ENCODE data around the gene HCN3. TPM values are rescaled to one million over a fixed set of nuclear protein-coding genes. Genes with fewer than 3 reads are reported as not detected.

HCN3 gene
- total and polyA plus RNA-seq, 2 of the 13 experiments (the other 11 are each of a cell fraction or from before 2014, with no cell fraction given), result 2.4 to 10.2 TPM

- TF ChIP-seq, protein P1, sequence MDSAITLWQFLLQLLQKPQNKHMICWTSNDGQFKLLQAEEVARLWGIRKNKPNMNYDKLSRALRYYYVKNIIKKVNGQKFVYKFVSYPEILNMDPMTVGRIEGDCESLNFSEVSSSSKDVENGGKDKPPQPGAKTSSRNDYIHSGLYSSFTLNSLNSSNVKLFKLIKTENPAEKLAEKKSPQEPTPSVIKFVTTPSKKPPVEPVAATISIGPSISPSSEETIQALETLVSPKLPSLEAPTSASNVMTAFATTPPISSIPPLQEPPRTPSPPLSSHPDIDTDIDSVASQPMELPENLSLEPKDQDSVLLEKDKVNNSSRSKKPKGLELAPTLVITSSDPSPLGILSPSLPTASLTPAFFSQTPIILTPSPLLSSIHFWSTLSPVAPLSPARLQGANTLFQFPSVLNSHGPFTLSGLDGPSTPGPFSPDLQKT (CRISPR knock-in tag; IDR thresholded peaks at IDR 0.05; ENCODE audit: borderline replicate concordance), result no peak
- no peak for TF ChIP-seq SSRP1 (CRISPR knock-in tag; IDR thresholded peaks at IDR 0.05)
- peak; percentile 95 for TF ChIP-seq ELF1 (CRISPR knock-in tag; IDR thresholded peaks at IDR 0.05)
- peak; percentile 22; the same call in 1 of the 2 replicates for TF ChIP-seq ZFP41 (CRISPR knock-in tag; IDR thresholded peaks at IDR 0.05; ENCODE audit: borderline replicate concordance)
- TF ChIP-seq NCOA2 (CRISPR knock-in tag; IDR thresholded peaks at IDR 0.05), result peak; percentile 49; the same call in 1 of the 2 replicates
- TF ChIP-seq GPBP1L1 (CRISPR knock-in tag; IDR thresholded peaks at IDR 0.05), result no peak
- TF ChIP-seq SOX5 (CRISPR knock-in tag; IDR thresholded peaks at IDR 0.05; ENCODE audit: borderline replicate concordance), result no peak
- TF ChIP-seq, protein P2, sequence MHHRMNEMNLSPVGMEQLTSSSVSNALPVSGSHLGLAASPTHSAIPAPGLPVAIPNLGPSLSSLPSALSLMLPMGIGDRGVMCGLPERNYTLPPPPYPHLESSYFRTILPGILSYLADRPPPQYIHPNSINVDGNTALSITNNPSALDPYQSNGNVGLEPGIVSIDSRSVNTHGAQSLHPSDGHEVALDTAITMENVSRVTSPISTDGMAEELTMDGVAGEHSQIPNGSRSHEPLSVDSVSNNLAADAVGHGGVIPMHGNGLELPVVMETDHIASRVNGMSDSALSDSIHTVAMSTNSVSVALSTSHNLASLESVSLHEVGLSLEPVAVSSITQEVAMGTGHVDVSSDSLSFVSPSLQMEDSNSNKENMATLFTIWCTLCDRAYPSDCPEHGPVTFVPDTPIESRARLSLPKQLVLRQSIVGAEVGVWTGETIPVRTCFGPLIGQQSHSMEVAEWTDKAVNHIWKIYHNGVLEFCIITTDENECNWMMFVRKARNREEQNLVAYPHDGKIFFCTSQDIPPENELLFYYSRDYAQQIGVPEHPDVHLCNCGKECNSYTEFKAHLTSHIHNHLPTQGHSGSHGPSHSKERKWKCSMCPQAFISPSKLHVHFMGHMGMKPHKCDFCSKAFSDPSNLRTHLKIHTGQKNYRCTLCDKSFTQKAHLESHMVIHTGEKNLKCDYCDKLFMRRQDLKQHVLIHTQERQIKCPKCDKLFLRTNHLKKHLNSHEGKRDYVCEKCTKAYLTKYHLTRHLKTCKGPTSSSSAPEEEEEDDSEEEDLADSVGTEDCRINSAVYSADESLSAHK (CRISPR knock-in tag; IDR thresholded peaks at IDR 0.05; ENCODE audit: borderline replicate concordance), result peak; percentile 44; the same call in 1 of the 2 replicates
- peak; percentile 84 for TF ChIP-seq ZNF776 (CRISPR knock-in tag; IDR thresholded peaks at IDR 0.05)
- no peak for TF ChIP-seq ZFP1 (CRISPR knock-in tag; IDR thresholded peaks at IDR 0.05)
- TF ChIP-seq PATZ1 (CRISPR knock-in tag; IDR thresholded peaks at IDR 0.05), result peak; percentile 61
- TF ChIP-seq, protein P3, sequence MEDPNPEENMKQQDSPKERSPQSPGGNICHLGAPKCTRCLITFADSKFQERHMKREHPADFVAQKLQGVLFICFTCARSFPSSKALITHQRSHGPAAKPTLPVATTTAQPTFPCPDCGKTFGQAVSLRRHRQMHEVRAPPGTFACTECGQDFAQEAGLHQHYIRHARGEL (CRISPR knock-in tag; IDR thresholded peaks at IDR 0.05), result no peak
- 0 out of 2 replicates have a peak, but pooled peaks have one; percentile 45 for TF ChIP-seq NFATC3 (CRISPR knock-in tag; IDR thresholded peaks at IDR 0.05)
- no peak for TF ChIP-seq CBFB (CRISPR knock-in tag; IDR thresholded peaks at IDR 0.05)
- peak; percentile 64; the same call in 1 of the 2 replicates for TF ChIP-seq ZBTB7B (CRISPR knock-in tag; IDR thresholded peaks at IDR 0.05)
- no peak for TF ChIP-seq NFE2 (CRISPR knock-in tag; IDR thresholded peaks at IDR 0.05)
- no peak for TF ChIP-seq ZNF615 (CRISPR knock-in tag; IDR thresholded peaks at IDR 0.05; ENCODE audit: borderline replicate concordance)
- no peak; the same call in 1 of the 2 replicates for TF ChIP-seq SIX4 (CRISPR knock-in tag; IDR thresholded peaks at IDR 0.05)
- TF ChIP-seq ZNF281 (CRISPR knock-in tag; IDR thresholded peaks at IDR 0.05; ENCODE audit: borderline replicate concordance), result no peak; the same call in 1 of the 2 replicates
- peak; percentile 93 for TF ChIP-seq HCFC1 (IDR thresholded peaks at IDR 0.05; ENCODE audit: low read depth, low read length)
Measured at GRCh38 chr1:155261852-155262673, 15.2 kb upstream of the HCN3 start, which contains the start of gene SCAMP3 (continued).
